RWPE1 (cell line): ENCODE data around the gene CALHM5.
"Not testable (repeated sequence)": the region's sequence is repeated elsewhere in the genome, so short reads cannot be mapped to it uniquely, and the experiment has no call there.

Experiments
- CTCF ChIA-PET: fragments of 350-600 bp; sonication (Branson Sonifier 250); formaldehyde crosslinking; extraction: SDS; loops from one replicate; lab custom pipeline; 2021; lab: Yijun Ruan, JAX
- POLR2A ChIA-PET: fragments of 400-600 bp; formaldehyde crosslinking; extraction: SDS; loops from one replicate; lab custom pipeline; 2020; ENCODE audit warnings: antibody characterized with exemption; ENCODE audit not compliant: low non-redundant PET; lab: Yijun Ruan, JAX
- DNase-seq: peaks from one replicate; pipeline ENCODE4 v3.0.0; 2012; ENCODE audit warnings: low spot score
- H3K27ac ChIP-seq: fragments of 450-650 bp; 2 replicates; pipeline ENCODE4 v1.5.1; 2017
- TF ChIP-seq, protein P1 (sequence below): fragments of 450-650 bp; conservative IDR thresholded peaks from 2 replicates; pipeline ENCODE4 v1.5.1; 2017; ENCODE audit warnings: low read depth, mild to moderate bottlenecking

The CALHM5 gene

GRCh38 chr6:116483616-116484015 is 27.8 kb upstream of the CALHM5 start:
- TF ChIP-seq, protein P1, sequence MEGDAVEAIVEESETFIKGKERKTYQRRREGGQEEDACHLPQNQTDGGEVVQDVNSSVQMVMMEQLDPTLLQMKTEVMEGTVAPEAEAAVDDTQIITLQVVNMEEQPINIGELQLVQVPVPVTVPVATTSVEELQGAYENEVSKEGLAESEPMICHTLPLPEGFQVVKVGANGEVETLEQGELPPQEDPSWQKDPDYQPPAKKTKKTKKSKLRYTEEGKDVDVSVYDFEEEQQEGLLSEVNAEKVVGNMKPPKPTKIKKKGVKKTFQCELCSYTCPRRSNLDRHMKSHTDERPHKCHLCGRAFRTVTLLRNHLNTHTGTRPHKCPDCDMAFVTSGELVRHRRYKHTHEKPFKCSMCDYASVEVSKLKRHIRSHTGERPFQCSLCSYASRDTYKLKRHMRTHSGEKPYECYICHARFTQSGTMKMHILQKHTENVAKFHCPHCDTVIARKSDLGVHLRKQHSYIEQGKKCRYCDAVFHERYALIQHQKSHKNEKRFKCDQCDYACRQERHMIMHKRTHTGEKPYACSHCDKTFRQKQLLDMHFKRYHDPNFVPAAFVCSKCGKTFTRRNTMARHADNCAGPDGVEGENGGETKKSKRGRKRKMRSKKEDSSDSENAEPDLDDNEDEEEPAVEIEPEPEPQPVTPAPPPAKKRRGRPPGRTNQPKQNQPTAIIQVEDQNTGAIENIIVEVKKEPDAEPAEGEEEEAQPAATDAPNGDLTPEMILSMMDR = no peak
- ChIA-PET POLR2A (no interaction called here), CTCF (no interaction called here)
- no peak overlapping the region for H3K27ac ChIP-seq
- DNase-seq = no peak

DNA sequence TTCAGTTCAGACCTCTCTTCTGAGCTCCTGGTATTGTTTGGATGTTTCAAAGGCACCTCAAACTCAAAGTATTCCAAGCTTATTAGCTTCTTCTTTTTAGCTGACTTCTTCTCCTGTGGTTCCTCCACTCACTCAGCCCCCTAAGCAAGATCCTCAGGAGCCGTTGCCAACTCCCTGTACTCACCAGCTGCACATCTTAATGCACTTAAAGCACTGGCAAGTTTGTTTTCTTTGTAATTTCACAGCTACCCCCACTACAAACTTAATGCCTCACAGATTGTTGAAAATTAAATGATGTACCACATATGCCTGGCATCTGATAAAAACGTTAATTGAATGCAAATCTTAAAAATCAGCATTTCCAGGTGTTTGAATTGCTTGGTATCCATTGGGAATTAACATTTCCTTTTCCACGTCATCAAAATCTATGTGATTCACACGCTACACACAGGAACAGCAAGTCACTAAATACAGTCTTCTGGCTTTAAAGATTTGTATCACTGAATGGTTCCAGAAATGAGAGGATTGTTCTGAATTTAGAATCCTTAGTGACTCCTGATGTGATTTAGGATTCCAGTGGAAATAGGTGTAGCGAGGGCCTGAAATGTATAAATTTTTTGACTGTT is 25.8 kb upstream of the CALHM5 start:
- POLR2A ChIA-PET = no interaction called here
- TF ChIP-seq, protein P1 = no peak
- CTCF ChIA-PET = no interaction called here
- no peak for DNase-seq
- no peak overlapping the region for H3K27ac ChIP-seq

DNA sequence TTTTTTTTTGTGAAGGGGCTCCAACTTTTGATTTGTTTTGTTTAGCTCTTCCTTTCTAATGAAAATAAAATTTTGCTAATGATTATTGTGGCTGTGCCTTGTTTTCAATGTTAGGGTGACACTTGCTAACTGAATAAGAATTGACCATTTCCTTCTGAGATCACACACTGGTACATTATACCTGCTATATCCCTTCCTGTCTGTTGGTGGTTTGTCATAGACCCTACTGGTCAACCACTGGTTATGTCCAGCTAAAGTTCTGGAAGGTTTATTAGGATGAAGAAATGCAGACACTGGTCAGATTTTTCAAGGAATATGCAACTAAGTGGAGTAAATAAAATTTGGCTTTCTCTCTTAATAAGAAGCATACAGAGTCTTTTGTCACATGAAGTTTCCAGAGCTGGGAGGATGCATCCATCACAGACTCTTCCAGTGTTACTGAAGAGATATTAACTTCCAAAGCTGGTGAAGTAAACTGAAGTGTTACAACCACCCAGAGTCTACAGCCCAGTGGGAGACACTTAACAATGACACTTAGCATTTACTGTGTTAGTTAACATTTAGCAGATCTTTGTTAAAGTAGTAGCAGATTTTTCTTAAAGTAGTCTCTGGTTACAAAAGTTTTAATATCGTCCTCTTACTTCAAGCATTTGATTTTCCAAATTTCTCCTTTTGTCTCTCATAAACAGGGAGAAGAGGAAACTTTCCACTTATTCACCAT is 19.7 kb upstream of the CALHM5 start:
- H3K27ac ChIP-seq = no peak overlapping the region
- TF ChIP-seq, protein P1 = no peak
- ChIA-PET POLR2A (interaction anchor here (0.5 kb wide), 1 partner anchor 378 kb away, joined by 3 read pairs; no protein-coding TSS in a partner anchor), CTCF (no interaction called here)
- DNase-seq = no peak

- no peak for DNase-seq
- H3K27ac ChIP-seq = no peak overlapping the region
- ChIA-PET CTCF (no interaction called here), POLR2A (interaction anchor here (0.5 kb wide), 1 partner anchor 378 kb away, joined by 3 read pairs; no protein-coding TSS in a partner anchor)
- TF ChIP-seq, protein P1 = no peak
Measured at GRCh38 chr6:116492331-116493067, 18.9 kb upstream of the CALHM5 start.

DNA sequence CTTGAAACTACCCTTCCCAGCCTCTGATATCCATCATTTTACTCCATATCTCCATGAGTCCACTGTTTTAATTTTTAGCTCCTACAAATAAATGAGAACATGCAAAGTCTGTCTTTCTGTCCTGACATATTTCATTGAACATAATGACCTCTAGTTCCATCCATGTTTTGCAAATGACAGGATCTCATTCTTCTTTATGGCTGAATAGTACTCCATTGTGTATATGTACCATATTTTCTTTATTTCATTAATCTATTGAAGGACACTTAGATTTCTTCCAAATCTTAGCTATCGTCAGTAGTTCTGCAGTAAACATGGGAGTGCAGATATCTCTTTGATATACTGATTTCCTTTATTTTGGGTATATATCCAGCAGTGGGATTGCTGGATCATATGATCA is 16.3 kb upstream of the CALHM5 start:
- H3K27ac ChIP-seq, DNase-seq, POLR2A ChIA-PET: not testable (repeated sequence)
- CTCF ChIA-PET = interaction anchor here (0.6 kb wide), 1 partner anchor 243 kb away, joined by 3 read pairs; no protein-coding TSS in a partner anchor

DNA sequence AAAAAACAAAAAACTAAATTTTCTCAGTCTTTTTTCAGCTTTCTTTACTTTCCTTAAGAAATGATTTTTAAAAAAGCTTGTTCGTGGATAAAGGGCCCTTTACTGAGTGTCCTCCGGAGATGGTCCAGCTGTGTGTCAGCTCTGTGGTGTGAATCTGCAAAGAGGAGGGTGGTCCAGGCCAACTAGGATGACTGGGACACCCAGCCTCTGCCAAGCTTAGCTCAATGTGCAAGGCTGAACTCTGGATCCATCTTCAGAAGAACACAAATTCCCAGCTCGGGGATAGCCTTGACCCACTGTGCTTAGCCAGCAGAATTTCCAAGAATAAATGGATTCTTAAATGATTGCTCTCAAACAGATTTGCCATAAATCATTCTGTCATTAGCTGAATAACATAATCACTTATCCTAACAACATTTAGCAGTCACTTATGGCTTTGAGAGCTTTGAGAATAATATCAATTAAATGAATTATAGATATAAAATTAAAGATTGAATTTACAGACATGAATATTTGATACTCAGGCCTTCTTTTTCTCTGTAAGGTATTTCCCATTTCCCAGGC is 14.2 kb upstream of the CALHM5 start:
- no peak for DNase-seq
- TF ChIP-seq, protein P1 = no peak
- ChIA-PET CTCF (interaction anchor here (0.7 to 0.9 kb wide), 2 partner anchors 21 to 228 kb away, joined by 4 read pairs; no protein-coding TSS in a partner anchor), POLR2A (no interaction called here)
- H3K27ac ChIP-seq = no peak overlapping the region
